ENCODE results near the gene SPDYE1.
"Not testable (repeated sequence)": the region's sequence is repeated elsewhere in the genome, so short reads cannot be mapped to it uniquely, and the experiment has no call there.

SPDYE1 gene

GRCh38 chr7:44033971-44034844, 36.5 kb downstream of the SPDYE1 start:
- H2AK5ac ChIP-seq (ENCODE audit: low read depth, low read length); H3K4ac ChIP-seq (ENCODE audit: low read length); H3K9me3 ChIP-seq (replicated peaks in 1 of 2; ENCODE audit: control insufficient read depth in 2 of 2, insufficient read depth in 1 of 2, low read depth in 1 of 2, low read length in 2 of 2); DNase-seq (ENCODE audit: low spot score); H3K4me3 ChIP-seq (ENCODE audit: low read length in 2 of 2); H3K27ac ChIP-seq (replicated peaks; ENCODE audit: low read length); H3K4me2 ChIP-seq (ENCODE audit: insufficient read depth, low read length, poor library complexity, severe bottlenecking); H2BK15ac ChIP-seq (ENCODE audit: low read length); H2BK5ac ChIP-seq (ENCODE audit: low read length); H3K4me1 ChIP-seq (ENCODE audit: control insufficient read depth in 2 of 2, insufficient read depth in 1 of 2, low read depth in 1 of 2, low read length in 2 of 2); H4K91ac ChIP-seq (ENCODE audit: low read depth, low read length, poor library complexity); H2BK120ac ChIP-seq (ENCODE audit: low read depth, low read length); H4K8ac ChIP-seq (ENCODE audit: low read depth, low read length); H3K9ac ChIP-seq (ENCODE audit: low read depth, low read length, poor library complexity); H3K18ac ChIP-seq (ENCODE audit: low read length); H3K36me3 ChIP-seq (replicated peaks in 1 of 2; ENCODE audit: control insufficient read depth in 2 of 2, insufficient read depth in 2 of 2, low read length in 2 of 2); H3K79me1 ChIP-seq (ENCODE audit: low read depth, low read length); H3K27me3 ChIP-seq (ENCODE audit: control insufficient read depth in 3 of 3, insufficient read depth in 3 of 3, low read depth in 1 of 3, low read length in 3 of 3); H3K23ac ChIP-seq (ENCODE audit: low read depth, low read length, poor library complexity); H2BK12ac ChIP-seq (ENCODE audit: low read length); H2AFZ ChIP-seq (ENCODE audit: low read length); H3K14ac ChIP-seq (ENCODE audit: low read length): not testable (repeated sequence)
- no CpG with 5 or more reads among the region's 18 CpGs for WGBS, 2 donors (ENCODE audit: extremely low coverage in 2 of 2, insufficient read length in 2 of 2, insufficient replicate concordance in 1 of 2)

GRCh38 chr7:44036364-44036763, 38.7 kb downstream of the SPDYE1 start:
- not testable (repeated sequence) for DNase-seq (ENCODE audit: low spot score); H3K4me3 ChIP-seq (ENCODE audit: low read length in 2 of 2); H2BK12ac ChIP-seq (ENCODE audit: low read length); H3K4me2 ChIP-seq (ENCODE audit: insufficient read depth, low read length, poor library complexity, severe bottlenecking); H2BK120ac ChIP-seq (ENCODE audit: low read depth, low read length); H4K8ac ChIP-seq (ENCODE audit: low read depth, low read length); H3K4ac ChIP-seq (ENCODE audit: low read length); H3K9me3 ChIP-seq (replicated peaks in 1 of 2; ENCODE audit: control insufficient read depth in 2 of 2, insufficient read depth in 1 of 2, low read depth in 1 of 2, low read length in 2 of 2); H3K18ac ChIP-seq (ENCODE audit: low read length); H2AK5ac ChIP-seq (ENCODE audit: low read depth, low read length); H2BK15ac ChIP-seq (ENCODE audit: low read length); H2AFZ ChIP-seq (ENCODE audit: low read length); H3K27me3 ChIP-seq (ENCODE audit: control insufficient read depth in 3 of 3, insufficient read depth in 3 of 3, low read depth in 1 of 3, low read length in 3 of 3); H3K9ac ChIP-seq (ENCODE audit: low read depth, low read length, poor library complexity); H3K36me3 ChIP-seq (replicated peaks in 1 of 2; ENCODE audit: control insufficient read depth in 2 of 2, insufficient read depth in 2 of 2, low read length in 2 of 2); H3K4me1 ChIP-seq (ENCODE audit: control insufficient read depth in 2 of 2, insufficient read depth in 1 of 2, low read depth in 1 of 2, low read length in 2 of 2); H3K79me1 ChIP-seq (ENCODE audit: low read depth, low read length); H4K91ac ChIP-seq (ENCODE audit: low read depth, low read length, poor library complexity); H2BK5ac ChIP-seq (ENCODE audit: low read length); H3K23ac ChIP-seq (ENCODE audit: low read depth, low read length, poor library complexity); H3K27ac ChIP-seq (replicated peaks; ENCODE audit: low read length); H3K14ac ChIP-seq (ENCODE audit: low read length)
- no CpG with 5 or more reads among the region's 10 CpGs for WGBS, 2 donors (ENCODE audit: extremely low coverage in 2 of 2, insufficient read length in 2 of 2, insufficient replicate concordance in 1 of 2)

- H4K8ac ChIP-seq (ENCODE audit: low read depth, low read length); H3K4me2 ChIP-seq (ENCODE audit: insufficient read depth, low read length, poor library complexity, severe bottlenecking); H3K23ac ChIP-seq (ENCODE audit: low read depth, low read length, poor library complexity); H2BK15ac ChIP-seq (ENCODE audit: low read length); H3K4ac ChIP-seq (ENCODE audit: low read length); H3K27me3 ChIP-seq (ENCODE audit: control insufficient read depth in 3 of 3, insufficient read depth in 3 of 3, low read depth in 1 of 3, low read length in 3 of 3); H3K27ac ChIP-seq (replicated peaks; ENCODE audit: low read length); H3K14ac ChIP-seq (ENCODE audit: low read length); H3K4me1 ChIP-seq (ENCODE audit: control insufficient read depth in 2 of 2, insufficient read depth in 1 of 2, low read depth in 1 of 2, low read length in 2 of 2); H2AK5ac ChIP-seq (ENCODE audit: low read depth, low read length); H2BK5ac ChIP-seq (ENCODE audit: low read length); H3K79me1 ChIP-seq (ENCODE audit: low read depth, low read length); H3K4me3 ChIP-seq (ENCODE audit: low read length in 2 of 2); H2BK12ac ChIP-seq (ENCODE audit: low read length); H3K9ac ChIP-seq (ENCODE audit: low read depth, low read length, poor library complexity); H4K91ac ChIP-seq (ENCODE audit: low read depth, low read length, poor library complexity); H3K9me3 ChIP-seq (replicated peaks in 1 of 2; ENCODE audit: control insufficient read depth in 2 of 2, insufficient read depth in 1 of 2, low read depth in 1 of 2, low read length in 2 of 2); H3K18ac ChIP-seq (ENCODE audit: low read length); H2AFZ ChIP-seq (ENCODE audit: low read length); H2BK120ac ChIP-seq (ENCODE audit: low read depth, low read length); H3K36me3 ChIP-seq (replicated peaks in 1 of 2; ENCODE audit: control insufficient read depth in 2 of 2, insufficient read depth in 2 of 2, low read length in 2 of 2); DNase-seq (ENCODE audit: low spot score): not testable (repeated sequence)
- WGBS, 2 donors (ENCODE audit: extremely low coverage in 2 of 2, insufficient read length in 2 of 2, insufficient replicate concordance in 1 of 2): no CpG with 5 or more reads among the region's 2 CpGs
Observed at GRCh38 chr7:44037951-44038350, 40.3 kb downstream of the SPDYE1 start.

- not testable (repeated sequence) for H2AFZ ChIP-seq (ENCODE audit: low read length); H3K9ac ChIP-seq (ENCODE audit: low read depth, low read length, poor library complexity); H4K91ac ChIP-seq (ENCODE audit: low read depth, low read length, poor library complexity); H2BK120ac ChIP-seq (ENCODE audit: low read depth, low read length); H3K18ac ChIP-seq (ENCODE audit: low read length); H3K9me3 ChIP-seq (replicated peaks in 1 of 2; ENCODE audit: control insufficient read depth in 2 of 2, insufficient read depth in 1 of 2, low read depth in 1 of 2, low read length in 2 of 2); H3K4me2 ChIP-seq (ENCODE audit: insufficient read depth, low read length, poor library complexity, severe bottlenecking); H3K4ac ChIP-seq (ENCODE audit: low read length); H4K8ac ChIP-seq (ENCODE audit: low read depth, low read length); H3K4me1 ChIP-seq (ENCODE audit: control insufficient read depth in 2 of 2, insufficient read depth in 1 of 2, low read depth in 1 of 2, low read length in 2 of 2); H3K14ac ChIP-seq (ENCODE audit: low read length); H3K27ac ChIP-seq (replicated peaks; ENCODE audit: low read length); H2BK15ac ChIP-seq (ENCODE audit: low read length); H3K36me3 ChIP-seq (replicated peaks in 1 of 2; ENCODE audit: control insufficient read depth in 2 of 2, insufficient read depth in 2 of 2, low read length in 2 of 2); DNase-seq (ENCODE audit: low spot score); H3K79me1 ChIP-seq (ENCODE audit: low read depth, low read length); H3K23ac ChIP-seq (ENCODE audit: low read depth, low read length, poor library complexity); H2AK5ac ChIP-seq (ENCODE audit: low read depth, low read length); H2BK12ac ChIP-seq (ENCODE audit: low read length); H3K27me3 ChIP-seq (ENCODE audit: control insufficient read depth in 3 of 3, insufficient read depth in 3 of 3, low read depth in 1 of 3, low read length in 3 of 3); H2BK5ac ChIP-seq (ENCODE audit: low read length); H3K4me3 ChIP-seq (ENCODE audit: low read length in 2 of 2)
- WGBS, 2 donors (ENCODE audit: extremely low coverage in 2 of 2, insufficient read length in 2 of 2, insufficient replicate concordance in 1 of 2): no CpG with 5 or more reads among the region's 12 CpGs
Observed at GRCh38 chr7:44038553-44038952, 40.9 kb downstream of the SPDYE1 start.
